Measurements from ENCODE around the gene RGS13. TPM values are rescaled to one million over a fixed set of nuclear protein-coding genes. Genes with fewer than 3 reads are reported as not detected.

The RGS13 gene
- total RNA-seq, 2 experiments from 2014 or later: 80.4 to 214 TPM

- Histone ChIP-seq H3K36me3 (ENCODE audit: insufficient read depth, low read length) (no peaks in the 10 kb centered on the region), H3K4me2 (ENCODE audit: low read length) (no peak overlapping the region), H3K9me2 (ENCODE audit: insufficient read depth, low read length) (0 out of 2 replicates have a peak, but pooled peaks cover 5% of the 10 kb centered on the region), H3K27ac (ENCODE audit: low read depth, low read length, poor library complexity, severe bottlenecking) (no peak overlapping the region), H4K20me1 (ENCODE audit: insufficient read depth, low read length) (no peaks in the 10 kb centered on the region), H3K79me2 (ENCODE audit: insufficient read depth, low read depth, low read length) (no peaks in the 10 kb centered on the region), H2AFZ (ENCODE audit: low read length) (no peak overlapping the region), H3K4me1 (ENCODE audit: insufficient read depth, low read length, poor library complexity, severe bottlenecking) (no peaks in the 10 kb centered on the region), H3K9me3 (ENCODE audit: low read length) (no peaks in the 10 kb centered on the region), H3K4me3 (ENCODE audit: low read depth, low read length, poor library complexity, severe bottlenecking) (no peak overlapping the region)
- DNase-seq (ENCODE audit: low spot score): no peak
- TF ChIP-seq CTCF (conservative IDR thresholded peaks at IDR 0.05; ENCODE audit: low read length) (no peak), EZH2phosphoT487 (IDR thresholded peaks at IDR 0.05; ENCODE audit: borderline replicate concordance, low read depth, low read length) (no peak)
- no TSS peak for BruUV-seq (replicated peaks)
- CTCF ChIA-PET (ENCODE audit: unreplicated experiment): no interaction called here
- POLR2A ChIA-PET: interaction anchor here (0.7 kb wide), 1 partner anchor 297 kb away, joined by 3 read pairs; no protein-coding TSS in a partner anchor
- intact Hi-C loops (cut with micrococcal nuclease; ENCODE audit: unreplicated experiment): no loop called here
These were observed 72.1 kb downstream of the RGS13 start for GRCh38 chr1:192707978-192708547.

DNA sequence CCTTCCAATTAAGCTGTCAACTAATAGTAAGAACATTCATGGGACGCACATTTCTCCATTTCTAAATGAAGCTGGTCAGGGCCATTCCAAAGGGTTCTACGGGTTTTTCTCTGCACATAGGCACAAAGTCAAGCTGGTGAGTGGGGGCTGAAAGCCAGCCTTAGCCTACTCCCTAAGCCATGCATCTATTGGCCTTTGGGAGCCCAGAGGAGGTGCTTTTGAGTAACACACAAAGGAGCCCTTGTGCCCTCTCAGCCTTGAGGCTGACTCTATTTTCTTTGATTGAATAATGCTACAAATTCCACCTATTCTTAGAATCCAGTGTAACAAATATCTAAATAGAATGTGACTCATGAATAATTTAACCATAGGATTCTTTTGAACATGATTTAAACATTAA is 73.6 kb downstream of the RGS13 start:
- TF ChIP-seq EZH2phosphoT487 (IDR thresholded peaks at IDR 0.05; ENCODE audit: borderline replicate concordance, low read depth, low read length): no peak
- no peak for TF ChIP-seq CTCF (conservative IDR thresholded peaks at IDR 0.05; ENCODE audit: low read length)
- no peak overlapping the region for H3K4me3 ChIP-seq (ENCODE audit: low read depth, low read length, poor library complexity, severe bottlenecking)
- H3K4me2 ChIP-seq (ENCODE audit: low read length): no peak overlapping the region
- H2AFZ ChIP-seq (ENCODE audit: low read length): no peak overlapping the region
- H3K9me2 ChIP-seq (ENCODE audit: insufficient read depth, low read length): no peaks in the 10 kb centered on the region
- H3K27ac ChIP-seq (ENCODE audit: low read depth, low read length, poor library complexity, severe bottlenecking): no peak overlapping the region
- no peaks in the 10 kb centered on the region for H3K36me3 ChIP-seq (ENCODE audit: insufficient read depth, low read length)
- no peaks in the 10 kb centered on the region for H3K4me1 ChIP-seq (ENCODE audit: insufficient read depth, low read length, poor library complexity, severe bottlenecking)
- BruUV-seq (replicated peaks): no TSS peak
- intact Hi-C loops (cut with micrococcal nuclease; ENCODE audit: unreplicated experiment): no loop called here
- no peaks in the 10 kb centered on the region for H3K79me2 ChIP-seq (ENCODE audit: insufficient read depth, low read depth, low read length)
- ChIA-PET POLR2A (interaction anchor here (0.5 to 1.2 kb wide), 2 partner anchors 42 to 329 kb away, joined by 4 read pairs; no protein-coding TSS in a partner anchor), CTCF (ENCODE audit: unreplicated experiment) (no interaction called here)
- no peak for DNase-seq (ENCODE audit: low spot score)
- H3K9me3 ChIP-seq (ENCODE audit: low read length): no peaks in the 10 kb centered on the region
- H4K20me1 ChIP-seq (ENCODE audit: insufficient read depth, low read length): no peaks in the 10 kb centered on the region

Other genes with a start within 250 kb of the RGS13 start
- gene RGS1, start 60.4 kb upstream of the RGS13 start, total RNA-seq (2014; rRNA removed; shearing (Covaris generic)): 0.79 and 0.85 TPM in 2 replicates
- 0.37 TPM in 1 of 2 replicates, not detected in the other for gene RGS1, start 60.4 kb upstream of the RGS13 start, total RNA-seq (2022)
- gene RGS2, start 172.9 kb downstream of the RGS13 start, total RNA-seq (2014; rRNA removed; shearing (Covaris generic)): 26.5 and 27.6 TPM in 2 replicates
- 12.5 and 13.6 TPM in 2 replicates for gene RGS2, start 172.9 kb downstream of the RGS13 start, total RNA-seq (2022)

Measured in OCI-LY7 (cell line).